IPS-NIHi11 (cell line): ENCODE data around the gene OR10A4.
A peak's percentile ranks its signal among the peaks of the same experiment; 100 is the strongest.
"Not testable (repeated sequence)": the region's sequence is repeated elsewhere in the genome, so short reads cannot be mapped to it uniquely, and the experiment has no call there.

Experiments used
- DNase-seq: peaks from one replicate; pipeline ENCODE4 v3.0.0; 2012; ENCODE audit warnings: mixed read lengths, low spot score

The OR10A4 gene

DNA sequence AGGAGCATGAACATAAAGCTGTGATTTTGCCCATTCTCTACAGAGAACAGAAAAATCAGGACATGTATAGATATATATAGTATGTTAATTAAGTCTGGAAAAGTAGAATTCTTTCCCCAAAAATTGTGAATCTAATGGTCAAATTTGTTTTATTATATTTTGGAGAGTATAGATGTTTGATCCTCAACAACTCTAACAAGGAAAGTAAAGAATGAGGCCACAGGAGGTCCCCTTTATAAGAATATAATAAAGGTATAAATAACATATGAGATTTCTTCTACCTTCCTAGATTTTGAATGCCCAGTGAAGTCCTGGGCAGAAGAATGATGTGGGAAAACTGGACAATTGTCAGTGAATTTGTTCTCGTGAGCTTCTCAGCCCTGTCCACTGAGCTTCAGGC lies at the start of gene OR10A4:
Gene OR10A4, plus strand, starts transcription at position 301 of the 400 bp plus-strand sequence. Its CDS starts 23 bp downstream, at position 324.
- DNase-seq, result no peak

DNA sequence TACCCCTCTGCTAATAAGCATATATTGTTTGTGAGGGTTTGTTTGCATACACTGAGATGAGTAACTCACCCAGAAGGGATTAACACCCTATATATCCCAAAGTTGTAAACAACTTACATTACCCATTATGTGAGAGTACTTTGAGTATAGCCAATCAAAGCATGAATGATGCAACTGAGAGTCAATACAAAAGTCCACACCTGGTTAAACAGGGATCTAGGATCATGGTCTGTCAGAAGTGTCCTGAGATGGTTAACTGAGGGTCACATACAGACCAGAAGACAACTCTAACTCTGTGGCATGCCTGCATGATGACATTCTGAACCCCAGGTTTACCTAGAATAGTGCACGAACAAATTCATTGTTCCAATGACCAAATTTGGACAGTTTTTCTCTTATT lies 48.3 kb upstream of the OR10A4 start:
- no peak for DNase-seq

DNA sequence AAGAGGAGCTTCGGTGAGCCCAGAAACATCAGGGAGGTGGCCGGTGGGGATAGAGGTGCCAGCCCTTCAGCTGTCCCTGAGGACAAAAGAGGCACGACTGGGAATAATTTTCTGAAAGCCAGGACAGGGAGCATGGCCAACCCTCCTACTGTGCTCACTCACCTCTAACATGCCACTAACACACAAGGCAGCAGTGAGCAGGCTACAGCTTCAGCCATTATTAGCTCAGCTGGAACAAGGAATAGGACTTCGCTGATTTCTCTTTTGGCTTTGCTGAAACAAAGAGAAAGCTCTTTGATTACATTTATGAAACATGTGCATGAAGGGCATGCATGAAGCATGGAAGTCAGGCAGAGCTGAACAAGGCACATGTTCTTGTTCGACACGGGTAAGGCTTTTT lies 43.1 kb upstream of the OR10A4 start:
- DNase-seq, result peak; percentile 17

GRCh38 chr11:6834021-6834420 lies 42.4 kb upstream of the OR10A4 start:
- DNase-seq, result no peak

GRCh38 chr11:6841694-6842093 lies 34.7 kb upstream of the OR10A4 start:
- DNase-seq, result no peak

GRCh38 chr11:6843670-6844069 lies 32.8 kb upstream of the OR10A4 start:
- peak; percentile 22 for DNase-seq

DNA sequence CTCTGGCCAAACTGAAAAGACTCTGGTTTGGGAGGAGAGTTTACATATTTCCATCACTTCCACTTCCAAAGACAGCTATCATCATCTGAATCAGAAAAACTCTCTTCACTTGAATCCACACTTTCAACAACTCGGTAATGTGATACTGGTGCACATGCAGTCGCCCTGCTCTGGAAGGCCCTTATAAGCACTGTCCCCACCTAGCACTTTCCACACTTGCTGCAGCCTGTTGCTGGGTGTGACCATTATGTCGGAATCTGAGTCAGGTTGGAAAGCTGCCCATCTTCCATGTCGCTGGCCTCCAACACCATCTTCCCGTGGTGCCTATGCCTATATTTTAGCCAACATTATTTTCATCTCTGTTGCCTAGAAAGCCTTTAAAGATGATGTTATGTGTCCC lies 32.1 kb upstream of the OR10A4 start:
- DNase-seq, result no peak

DNA sequence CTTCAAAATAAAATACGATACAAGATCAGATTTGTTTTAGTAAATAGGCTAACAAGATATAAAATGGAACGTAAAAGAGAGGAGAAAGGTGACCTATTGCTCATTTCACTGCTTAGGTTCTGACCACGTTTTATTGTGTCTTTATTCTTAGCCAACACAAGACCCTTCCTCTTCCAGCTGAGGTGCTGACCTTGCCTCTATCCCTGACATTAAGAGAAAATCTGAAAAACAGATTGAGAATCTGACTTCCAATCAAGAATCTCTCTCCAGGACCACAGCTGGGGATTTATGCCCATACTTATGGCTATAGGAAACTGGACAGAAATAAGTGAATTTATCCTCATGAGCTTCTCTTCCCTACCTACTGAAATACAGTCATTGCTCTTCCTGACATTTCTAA lies 31.0 kb upstream of the OR10A4 start, which contains the start of gene OR10A5:
Gene OR10A5, plus strand, starts transcription at position 301 of the 400 bp plus-strand sequence. Its CDS starts 0 bp downstream, at position 301.
- no peak for DNase-seq

- DNase-seq, result no peak
Measured at GRCh38 chr11:6850526-6850925, 25.9 kb upstream of the OR10A4 start.

GRCh38 chr11:6854801-6855200 lies 21.6 kb upstream of the OR10A4 start:
- DNase-seq, result not testable (repeated sequence)

DNA sequence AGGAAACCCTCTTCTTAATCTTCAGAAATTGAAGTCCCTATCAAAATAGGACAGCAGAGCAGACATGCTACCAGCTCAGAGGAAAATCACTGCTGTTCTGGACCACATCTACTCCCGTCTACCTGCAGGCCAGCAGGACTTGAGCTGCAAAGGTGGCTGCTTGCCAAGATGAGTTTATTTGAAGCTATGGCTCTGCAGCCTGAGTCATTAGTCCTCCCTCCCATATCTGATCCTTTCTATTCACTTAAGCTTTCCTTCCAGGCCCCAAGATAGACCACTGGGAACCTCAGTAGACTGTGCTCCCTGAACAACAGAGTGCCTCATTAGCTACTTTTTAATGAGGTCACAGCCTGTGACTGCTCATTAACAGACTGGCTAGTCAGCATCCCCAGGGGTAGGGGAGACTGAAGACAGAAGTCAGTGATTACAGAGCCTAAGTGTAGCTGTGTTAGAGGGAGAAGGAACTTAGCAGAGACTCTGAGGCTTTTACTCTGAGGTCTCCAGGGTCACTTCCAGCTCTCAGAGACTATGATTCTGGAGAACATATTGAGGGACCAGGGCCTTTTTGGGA lies 20.4 kb upstream of the OR10A4 start:
- DNase-seq, result no peak

GRCh38 chr11:6856871-6857270 lies 19.6 kb upstream of the OR10A4 start:
- DNase-seq, result no peak

GRCh38 chr11:6862961-6863360 lies 13.5 kb upstream of the OR10A4 start, which contains the start of gene OR10A2:
OR10A2 (plus strand) TSS chr11:6863057; CDS start chr11:6869755, 6,698 bp downstream.
- peak; percentile 14 for DNase-seq

DNA sequence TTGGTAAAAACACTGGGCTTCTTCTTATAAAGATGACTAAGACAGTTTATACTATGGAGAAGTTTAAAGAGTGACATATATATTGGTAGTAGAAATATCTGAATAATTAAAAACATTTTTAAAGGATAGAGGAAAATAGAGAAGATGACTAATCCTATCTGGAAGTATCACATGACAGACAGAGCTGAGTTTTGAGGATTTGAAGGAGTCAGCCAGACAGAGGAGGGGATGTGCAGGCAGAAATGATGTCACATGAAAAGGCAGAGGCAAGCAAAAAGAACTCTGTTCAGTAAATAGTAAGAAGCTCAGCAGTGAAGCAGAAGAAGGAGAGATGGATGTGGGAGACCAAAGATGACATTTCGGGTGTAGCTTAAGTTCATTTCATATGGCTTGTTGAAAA lies 12.0 kb upstream of the OR10A4 start:
- no peak for DNase-seq

DNA sequence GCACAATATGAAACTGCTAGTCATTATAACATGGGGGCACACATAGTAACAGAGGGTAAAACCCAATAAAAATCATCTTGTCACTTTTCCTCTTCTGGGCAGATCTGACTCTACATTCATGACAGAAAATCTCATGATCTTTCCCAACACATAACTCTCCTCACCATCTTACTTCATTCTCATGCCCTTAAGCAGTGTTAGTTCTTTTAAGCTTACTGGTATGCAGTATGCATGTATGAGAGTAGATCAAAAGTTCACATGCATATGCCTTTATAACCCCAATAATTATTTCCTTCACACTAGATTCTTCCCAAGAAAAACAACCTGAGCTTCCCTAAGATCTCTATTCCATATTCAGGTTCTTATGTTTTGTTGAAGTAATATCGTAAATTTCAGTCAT lies 5.1 kb upstream of the OR10A4 start:
- no peak for DNase-seq

DNA sequence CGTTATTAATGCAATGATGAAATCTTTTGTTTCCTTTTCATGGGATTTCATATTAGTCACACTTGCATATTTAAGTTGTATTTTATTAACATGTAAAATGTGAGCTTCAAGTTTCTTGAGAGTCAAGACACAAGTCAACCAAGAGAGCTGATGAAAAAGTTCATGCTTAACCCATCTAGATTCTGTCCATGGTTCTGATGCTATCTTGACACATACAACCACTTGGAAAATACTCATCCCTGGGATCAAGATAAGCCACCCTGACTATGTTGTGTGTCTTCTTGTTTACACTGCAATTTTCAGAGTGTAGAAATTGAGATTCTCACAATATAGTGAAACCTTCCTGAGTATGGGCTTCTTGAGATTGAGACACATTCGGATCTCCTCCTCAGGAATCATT lies 664 bp upstream of the OR10A4 start:
- DNase-seq, result no peak

DNA sequence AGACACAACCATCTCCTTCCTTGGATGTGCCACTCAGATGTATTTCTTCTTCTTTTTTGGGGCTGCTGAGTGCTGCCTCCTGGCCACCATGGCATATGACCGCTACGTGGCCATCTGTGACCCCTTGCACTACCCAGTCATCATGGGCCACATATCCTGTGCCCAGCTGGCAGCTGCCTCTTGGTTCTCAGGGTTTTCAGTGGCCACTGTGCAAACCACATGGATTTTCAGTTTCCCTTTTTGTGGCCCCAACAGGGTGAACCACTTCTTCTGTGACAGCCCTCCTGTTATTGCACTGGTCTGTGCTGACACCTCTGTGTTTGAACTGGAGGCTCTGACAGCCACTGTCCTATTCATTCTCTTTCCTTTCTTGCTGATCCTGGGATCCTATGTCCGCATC lies 489 bp downstream of the OR10A4 start:
- DNase-seq, result no peak

DNA sequence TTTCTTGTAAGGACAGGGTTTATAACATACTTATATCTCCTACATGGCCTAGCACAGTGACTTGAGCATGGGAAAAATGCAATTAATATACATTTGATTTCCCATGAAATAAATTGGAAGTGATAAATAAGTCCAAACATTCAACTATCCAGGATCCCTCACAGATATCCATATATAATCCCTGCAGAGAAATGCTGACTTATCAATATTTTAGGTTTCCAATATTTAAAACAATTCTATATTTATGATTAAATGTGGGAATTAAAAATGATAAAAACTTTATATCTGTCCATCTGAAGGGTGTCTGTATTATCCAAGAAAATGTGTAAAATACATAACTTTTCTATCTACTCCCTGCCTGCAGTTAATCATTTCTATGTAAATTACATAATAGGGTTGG lies 6.3 kb downstream of the OR10A4 start:
- DNase-seq, result no peak

DNA sequence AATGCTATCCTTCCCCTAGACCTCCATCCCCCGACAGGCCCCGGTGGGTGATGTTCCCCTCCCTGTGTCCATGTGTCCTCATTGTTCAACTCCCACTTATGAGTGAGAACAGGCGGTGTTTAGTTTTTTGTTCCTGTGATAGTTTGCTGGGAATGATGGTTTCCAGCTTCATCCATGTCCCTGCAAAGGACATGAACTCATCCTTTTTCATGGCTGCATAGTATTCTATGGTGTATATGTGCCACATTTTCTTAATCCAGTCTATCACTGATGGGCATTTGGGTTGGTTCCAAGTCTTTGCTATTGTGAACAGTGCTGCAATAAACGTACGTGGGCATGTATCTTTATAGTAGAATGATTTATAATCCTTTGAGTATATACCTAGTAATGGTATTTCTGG lies 11.3 kb downstream of the OR10A4 start:
- not testable (repeated sequence) for DNase-seq

DNA sequence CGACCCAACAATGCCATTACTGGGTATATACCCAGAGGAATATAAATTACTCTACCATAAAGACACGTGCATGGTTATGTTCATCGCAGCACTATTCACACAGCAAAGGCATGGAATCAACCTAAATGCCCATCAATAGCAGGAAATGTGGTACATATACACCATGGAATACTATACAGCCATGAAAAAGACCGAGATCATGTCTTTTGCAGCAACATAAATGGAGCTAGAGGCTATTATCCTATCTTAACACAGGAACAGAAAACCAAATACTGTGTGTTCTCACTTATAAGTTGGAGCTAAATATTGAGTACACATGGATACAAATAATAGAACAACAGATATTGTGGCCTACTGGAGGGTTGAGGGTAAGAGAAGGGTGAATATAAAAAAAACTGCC lies 12.4 kb downstream of the OR10A4 start:
- no peak for DNase-seq

GRCh38 chr11:6889835-6890234 lies 13.4 kb downstream of the OR10A4 start:
- DNase-seq, result no peak

- DNase-seq, result no peak
Measured at GRCh38 chr11:6892400-6892799, 16.0 kb downstream of the OR10A4 start, which contains the start of gene OR2D2. OR2D2 (minus strand) TSS chr11:6892500; CDS start chr11:6892500, 0 bp downstream.

- no peak for DNase-seq
Measured at GRCh38 chr11:6894097-6894496, 17.7 kb downstream of the OR10A4 start.

- DNase-seq, result no peak
Measured at GRCh38 chr11:6895010-6895409, 18.6 kb downstream of the OR10A4 start.
